Measurements from ENCODE around the gene DNAJC1. TPM values are rescaled to one million over a fixed set of nuclear protein-coding genes. Genes with fewer than 3 reads are reported as not detected.

The DNAJC1 gene
- total and polyA plus RNA-seq, 2 of the 4 experiments (the other 2 are of a cell fraction) = 12.7 to 13.3 TPM

- no peak overlapping the region for H4K91ac ChIP-seq (ENCODE audit: insufficient read depth, low read depth, low read length)
- ATAC-seq (ENCODE audit: low read depth) (peak; percentile 9), DNase-seq (peak; percentile 63)
- no peaks in the 10 kb centered on the region for H4K20me1 ChIP-seq (ENCODE audit: insufficient read depth, low read length)
- H3K27me3 ChIP-seq (ENCODE audit: control insufficient read depth, insufficient read depth, low read length) = no peaks in the 10 kb centered on the region; the same call in 1 of the 2 replicates
- POLR2A ChIA-PET (ENCODE audit: unreplicated experiment) = interaction anchor here (0.6 kb wide), 1 partner anchor 19 kb away, joined by 21 read pairs; no protein-coding TSS in a partner anchor
- H3K14ac ChIP-seq (replicated peaks; ENCODE audit: low read depth, low read length) = peak overlapping the region; percentile 10
- H4K8ac ChIP-seq (ENCODE audit: low read depth in 2 of 2, low read length in 2 of 2) = peak overlapping the region in 1 of 2 experiments; percentile 22; a peak in 1 of 4 replicates
- TF ChIP-seq CEBPB (IDR thresholded peaks at IDR 0.05; ENCODE audit: low read depth, low read length) = peak; percentile 68
- TF ChIP-seq BHLHE40 (IDR thresholded peaks at IDR 0.05; ENCODE audit: low read depth, low read length) = no peak
- intact Hi-C loops (cut with micrococcal nuclease) (loop anchor here (2.0 to 10.0 kb wide), 6 partner anchors 225 to 1065 kb away; partner anchors contain the start of genes COMMD3 and PIP4K2A), in situ Hi-C loops (cut with MboI; ENCODE audit: low sequenced_read_pairs) (loop anchor here (10.0 to 25.0 kb wide), 3 partner anchors 312 to 560 kb away; partner anchors contain the start of gene COMMD3), dilution Hi-C loops (cut with HindIII; ENCODE audit: low sequenced_read_pairs, unreplicated experiment) (no loop called here)
- H2AFZ ChIP-seq (replicated peaks; ENCODE audit: low read length, poor library complexity) = peak overlapping the region; percentile 99
- H3K4me3 ChIP-seq (ENCODE audit: insufficient read depth, low read depth, low read length) = peak overlapping the region; percentile 69
- WGBS, 2 experiments (ENCODE audit: extremely low coverage in 2 of 2, insufficient read length in 1 of 2) = no CpG with 5 or more reads among the region's 21 CpGs
- peak overlapping the region; percentile 59 for H3K4ac ChIP-seq (ENCODE audit: low read depth, low read length)
- H4K5ac ChIP-seq (ENCODE audit: low read depth, low read length) = no peak overlapping the region
- peaks cover 11 to 27% of the 10 kb centered on the region in 2 experiments for H3K79me1 ChIP-seq (ENCODE audit: low read depth in 1 of 2, low read length in 2 of 2)
- H3K4me1 ChIP-seq (ENCODE audit: control insufficient read depth, insufficient read depth, low read length) = no peaks in the 10 kb centered on the region; the same call in 1 of the 2 replicates
- no TSS peak for BruUV-seq (replicated peaks)
- peaks cover 3% of the 10 kb centered on the region for H3K9me1 ChIP-seq (ENCODE audit: insufficient read depth, low read length)
- H3K9me3 ChIP-seq (ENCODE audit: control insufficient read depth, insufficient read depth, low read length) = no peaks in the 10 kb centered on the region
- H2BK5ac ChIP-seq (ENCODE audit: low read depth, low read length, poor library complexity, severe bottlenecking) = peak overlapping the region; percentile 11
- peak overlapping the region; percentile 100 for H3K4me2 ChIP-seq (ENCODE audit: low read depth, low read length)
- 0 out of 2 replicates have a peak overlapping the region, but pooled peaks have one; percentile 50 for H3K56ac ChIP-seq (ENCODE audit: extremely low read depth, insufficient read depth, low read length)
- H3K23ac ChIP-seq (ENCODE audit: low read depth, low read length) = peak overlapping the region; percentile 15
- CTCF ChIA-PET = interaction anchor here (0.7 to 2.9 kb wide), 4 partner anchors 9 to 986 kb away, joined by 3 to 10 read pairs (median 3); no protein-coding TSS in a partner anchor
- H3K9ac ChIP-seq (ENCODE audit: low read depth, low read length) = peak overlapping the region; percentile 72
- peak overlapping the region; percentile 91; the same call in 1 of the 2 replicates for H3K18ac ChIP-seq (ENCODE audit: low read depth, low read length)
- no peak overlapping the region for H2BK20ac ChIP-seq (ENCODE audit: low read depth, low read length)
- peak overlapping the region; percentile 30 for H3K27ac ChIP-seq (ENCODE audit: insufficient read depth, low read length)
- H2BK120ac ChIP-seq (ENCODE audit: low read depth, low read length) = no peak overlapping the region
- H2AK5ac ChIP-seq (ENCODE audit: low read depth, low read length) = no peak overlapping the region
- H3K36me3 ChIP-seq (ENCODE audit: control insufficient read depth, insufficient read depth, low read length) = no peaks in the 10 kb centered on the region
- H2BK15ac ChIP-seq (ENCODE audit: low read depth, low read length) = no peak overlapping the region
- peak overlapping the region; percentile 79 for H2AK9ac ChIP-seq (replicated peaks; ENCODE audit: low read depth, low read length, poor library complexity)
Measured at GRCh38 chr10:22002591-22003176, 846 bp downstream of the DNAJC1 start.

Data from IMR-90 (cell line).